Ascending aorta (tissue), 2 donors: ENCODE results near the gene ATG16L2. TPM values are rescaled to one million over a fixed set of nuclear protein-coding genes. Genes with fewer than 3 reads are reported as not detected.
A peak's percentile ranks its signal among the peaks of the same experiment; 100 is the strongest.

Source experiments
- DNase-seq, 2 donors: peaks; one replicate each; pipeline ENCODE4 v3.0.0-alpha.2; 2019; ENCODE audit warnings: low spot score in 2 of 2
- H3K27ac ChIP-seq, 2 donors: fragments of 200-600 bp; sonication (generic); one replicate each; pipeline ENCODE4 v1.5.1; 2016 to 2017; ENCODE audit warnings: mild to moderate bottlenecking in 1 of 2
- H3K27me3 ChIP-seq: fragments of 200-600 bp; sonication (generic); one replicate; pipeline ENCODE4 v1.5.1; 2017
- H3K36me3 ChIP-seq, 2 donors: fragments of 200-600 bp; sonication (generic); one replicate each; pipeline ENCODE4 v1.5.1; 2016
- H3K4me1 ChIP-seq, 2 donors: fragments of 200-600 bp; sonication (generic); one replicate each; pipeline ENCODE4 v1.5.1; 2016 to 2017; ENCODE audit warnings: mild to moderate bottlenecking in 1 of 2
- H3K4me3 ChIP-seq, 2 donors: fragments of 200-600 bp; sonication (generic); one replicate each; pipeline ENCODE4 v1.5.1; 2016 to 2017; ENCODE audit warnings: mild to moderate bottlenecking in 1 of 2
- H3K9me3 ChIP-seq, 2 donors: fragments of 200-600 bp; sonication (generic); one replicate each; pipeline ENCODE4 v1.5.1; 2016
- CTCF ChIP-seq, 3 experiments: fragments of 200-600 bp in 2 of 3; fragments of 450-650 bp in 1 of 3; sonication (generic) in 2 of 3; IDR thresholded peaks; one replicate each; pipeline ENCODE4 v1.5.1; 2016 to 2019; ENCODE audit warnings: antibody characterized with exemption in 3 of 3, mild to moderate bottlenecking in 1 of 3, moderate library complexity in 1 of 3
- intact Hi-C: fragments of 100-400 bp; cut with DNase I; formaldehyde crosslinking; loops from one replicate; pipeline ENCODE4 v1.15.1; 2023
- total RNA-seq: library from RNA; depleted of rRNA; stranded (reverse); fragments of >200 nt; gene quantifications from one replicate; pipeline ENCODE4 v1.1.0, GENCODE V29; 2016

The ATG16L2 gene
- total RNA-seq, 1 donor from 2014 or later, result 21.2 TPM

- no peak for DNase-seq
- intact Hi-C loops, result no loop called here
- Histone ChIP-seq H3K36me3 (peaks cover 6 to 13% of the 10 kb centered on the region in 2 donors), H3K27ac (peak overlapping the region; percentile 92 to 96), H3K4me3 (peak overlapping the region; percentile 81 to 85), H3K4me1 (peaks cover 10 to 29% of the 10 kb centered on the region in 2 donors), H3K27me3 (no peaks in the 10 kb centered on the region), H3K9me3 (no peaks in the 10 kb centered on the region)
- no peak for TF ChIP-seq CTCF (IDR thresholded peaks at IDR 0.05)
Measured at GRCh38 chr11:72812604-72812966, 1.6 kb upstream of the ATG16L2 start.

- DNase-seq, result peak; percentile 61 to 93
- intact Hi-C loops, result no loop called here
- peak overlapping the region; percentile 92 to 96 for H3K27ac ChIP-seq
- peaks cover 10 to 29% of the 10 kb centered on the region in 2 donors for H3K4me1 ChIP-seq
- no peaks in the 10 kb centered on the region for H3K9me3 ChIP-seq
- H3K27me3 ChIP-seq, result no peaks in the 10 kb centered on the region
- peaks cover 9 to 14% of the 10 kb centered on the region in 2 donors for H3K36me3 ChIP-seq
- peak overlapping the region; percentile 81 to 85 for H3K4me3 ChIP-seq
- TF ChIP-seq CTCF (IDR thresholded peaks at IDR 0.05), result peak; percentile 41 to 54 (median 41)
Measured at GRCh38 chr11:72812967-72813739, 1.1 kb upstream of the ATG16L2 start.

- intact Hi-C loops, result loop anchor here (1.0 kb wide), 3 partner anchors 21 to 92 kb away; partner anchors contain the start of gene ARAP1
- peaks cover 16 to 21% of the 10 kb centered on the region in 2 donors for H3K36me3 ChIP-seq
- peak overlapping the region; percentile 92 to 96 for H3K27ac ChIP-seq
- H3K9me3 ChIP-seq, result no peaks in the 10 kb centered on the region
- DNase-seq, result peak in 1 of 2 donors; percentile 88
- H3K4me1 ChIP-seq, result peaks cover 10 to 29% of the 10 kb centered on the region in 2 donors
- no peak for TF ChIP-seq CTCF (IDR thresholded peaks at IDR 0.05)
- H3K27me3 ChIP-seq, result no peaks in the 10 kb centered on the region
- peak overlapping the region; percentile 81 to 85 for H3K4me3 ChIP-seq
Measured at GRCh38 chr11:72813740-72814285, 398 bp upstream of the ATG16L2 start.

- no peak for TF ChIP-seq CTCF (IDR thresholded peaks at IDR 0.05)
- no peaks in the 10 kb centered on the region for H3K9me3 ChIP-seq
- intact Hi-C loops, result no loop called here
- H3K27me3 ChIP-seq, result no peaks in the 10 kb centered on the region
- no peak for DNase-seq
- peak overlapping the region; percentile 92 to 96 for H3K27ac ChIP-seq
- H3K4me3 ChIP-seq, result peak overlapping the region; percentile 81 to 85
- H3K4me1 ChIP-seq, result peaks cover 10 to 29% of the 10 kb centered on the region in 2 donors
- peaks cover 14 to 19% of the 10 kb centered on the region in 2 donors for H3K36me3 ChIP-seq
Measured at GRCh38 chr11:72815110-72815618, 953 bp downstream of the ATG16L2 start.

- Histone ChIP-seq H3K36me3 (peaks cover 14 to 17% of the 10 kb centered on the region in 2 donors), H3K4me1 (peaks cover 12 to 31% of the 10 kb centered on the region in 2 donors), H3K27me3 (no peaks in the 10 kb centered on the region), H3K4me3 (no peak overlapping the region), H3K9me3 (no peaks in the 10 kb centered on the region), H3K27ac (peak overlapping the region in 1 of 2 donors; percentile 96)
- no peak for TF ChIP-seq CTCF (IDR thresholded peaks at IDR 0.05)
- intact Hi-C loops, result no loop called here
- no peak for DNase-seq
Measured at GRCh38 chr11:72816404-72816990, 2.3 kb downstream of the ATG16L2 start.
